ENCODE results near the gene MALAT1.

Gene MALAT1

DNA sequence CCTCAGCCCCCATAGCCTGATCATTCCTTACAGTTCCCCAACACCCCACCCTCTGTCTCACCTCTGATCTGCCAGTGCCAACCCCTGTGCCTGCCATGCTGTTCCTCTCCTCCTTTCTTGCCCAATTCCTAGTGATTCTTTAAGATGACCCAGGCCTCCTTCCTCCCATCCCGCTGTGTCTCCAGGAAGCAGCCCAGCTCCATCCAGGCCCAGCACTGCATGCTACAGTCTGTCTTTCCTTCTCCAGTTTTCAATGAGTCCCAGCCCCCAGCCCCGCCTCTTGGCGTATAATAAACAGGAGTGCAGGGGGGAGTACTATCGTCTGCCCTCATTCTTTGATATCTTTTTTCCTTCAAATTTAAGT is 47.0 kb downstream of the MALAT1 start:
- ATAC-seq, result no peak

DNA sequence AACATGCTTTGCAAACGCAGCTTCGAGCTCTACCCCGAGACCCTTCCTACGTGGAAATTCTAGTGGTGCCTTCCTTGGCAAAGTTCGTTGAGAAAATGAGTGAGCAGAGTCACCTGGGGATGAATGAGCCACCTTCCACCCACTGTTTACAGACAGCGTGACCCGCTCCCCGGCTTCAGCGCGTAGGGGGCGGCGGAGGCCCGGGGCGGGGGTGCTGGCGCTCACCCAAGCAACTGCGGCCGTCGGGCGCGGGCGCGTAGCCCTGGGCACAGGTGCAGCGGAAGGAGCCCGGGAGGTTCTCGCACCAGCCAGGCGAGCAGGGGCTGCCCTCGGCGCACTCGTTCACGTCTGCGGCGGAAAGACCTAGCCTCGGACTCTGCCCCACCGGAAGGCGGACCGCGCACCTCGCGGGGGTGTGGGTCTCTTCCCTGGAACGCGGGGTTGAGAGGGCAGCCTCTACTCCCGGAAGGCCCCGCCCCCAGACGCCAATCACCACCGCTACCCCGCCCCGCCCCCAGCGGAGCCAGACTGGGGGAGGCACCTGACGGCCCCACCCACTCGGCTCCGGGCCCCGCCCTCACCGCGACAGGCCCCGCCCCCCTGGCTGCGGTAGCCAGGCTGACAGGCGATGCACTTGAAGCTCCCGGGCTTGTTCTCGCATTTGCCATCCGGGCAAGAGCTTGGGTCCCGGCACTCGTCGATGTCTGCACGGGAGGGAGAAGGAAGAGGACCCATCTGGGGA is 47.5 kb downstream of the MALAT1 start:
- no peak; the same call in 2 of the 3 replicates for ATAC-seq
- TF ChIP-seq GLIS3 (CRISPR knock-in tag; IDR thresholded peaks at IDR 0.05) (no peak), ARNTL (CRISPR knock-in tag; IDR thresholded peaks at IDR 0.05; ENCODE audit: borderline replicate concordance, low read depth) (no peak), SNAI2 (CRISPR knock-in tag; IDR thresholded peaks at IDR 0.05) (no peak), PPARA (CRISPR knock-in tag; IDR thresholded peaks at IDR 0.05; ENCODE audit: borderline replicate concordance) (no peak), ESRRG (CRISPR knock-in tag; IDR thresholded peaks at IDR 0.05) (no peak), ZFP30 (CRISPR knock-in tag; IDR thresholded peaks at IDR 0.05) (no peak), ZFP3 (CRISPR knock-in tag; IDR thresholded peaks at IDR 0.05) (no peak), ZNF70 (CRISPR knock-in tag; IDR thresholded peaks at IDR 0.05) (no peak), ZNF565 (CRISPR knock-in tag; conservative IDR thresholded peaks at IDR 0.05; ENCODE audit: low read depth) (no peak), CSDC2 (CRISPR knock-in tag; IDR thresholded peaks at IDR 0.05) (no peak), ZC3H10 (CRISPR knock-in tag; IDR thresholded peaks at IDR 0.05) (no peak), OSR1 (CRISPR knock-in tag; IDR thresholded peaks at IDR 0.05) (no peak), BACH2 (CRISPR knock-in tag; IDR thresholded peaks at IDR 0.05; ENCODE audit: borderline replicate concordance) (no peak)
- TF ChIP-seq, protein P1, sequence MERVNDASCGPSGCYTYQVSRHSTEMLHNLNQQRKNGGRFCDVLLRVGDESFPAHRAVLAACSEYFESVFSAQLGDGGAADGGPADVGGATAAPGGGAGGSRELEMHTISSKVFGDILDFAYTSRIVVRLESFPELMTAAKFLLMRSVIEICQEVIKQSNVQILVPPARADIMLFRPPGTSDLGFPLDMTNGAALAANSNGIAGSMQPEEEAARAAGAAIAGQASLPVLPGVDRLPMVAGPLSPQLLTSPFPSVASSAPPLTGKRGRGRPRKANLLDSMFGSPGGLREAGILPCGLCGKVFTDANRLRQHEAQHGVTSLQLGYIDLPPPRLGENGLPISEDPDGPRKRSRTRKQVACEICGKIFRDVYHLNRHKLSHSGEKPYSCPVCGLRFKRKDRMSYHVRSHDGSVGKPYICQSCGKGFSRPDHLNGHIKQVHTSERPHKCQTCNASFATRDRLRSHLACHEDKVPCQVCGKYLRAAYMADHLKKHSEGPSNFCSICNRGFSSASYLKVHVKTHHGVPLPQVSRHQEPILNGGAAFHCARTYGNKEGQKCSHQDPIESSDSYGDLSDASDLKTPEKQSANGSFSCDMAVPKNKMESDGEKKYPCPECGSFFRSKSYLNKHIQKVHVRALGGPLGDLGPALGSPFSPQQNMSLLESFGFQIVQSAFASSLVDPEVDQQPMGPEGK (CRISPR knock-in tag; IDR thresholded peaks at IDR 0.05; ENCODE audit: borderline replicate concordance), result no peak
- TF ChIP-seq, protein P2, sequence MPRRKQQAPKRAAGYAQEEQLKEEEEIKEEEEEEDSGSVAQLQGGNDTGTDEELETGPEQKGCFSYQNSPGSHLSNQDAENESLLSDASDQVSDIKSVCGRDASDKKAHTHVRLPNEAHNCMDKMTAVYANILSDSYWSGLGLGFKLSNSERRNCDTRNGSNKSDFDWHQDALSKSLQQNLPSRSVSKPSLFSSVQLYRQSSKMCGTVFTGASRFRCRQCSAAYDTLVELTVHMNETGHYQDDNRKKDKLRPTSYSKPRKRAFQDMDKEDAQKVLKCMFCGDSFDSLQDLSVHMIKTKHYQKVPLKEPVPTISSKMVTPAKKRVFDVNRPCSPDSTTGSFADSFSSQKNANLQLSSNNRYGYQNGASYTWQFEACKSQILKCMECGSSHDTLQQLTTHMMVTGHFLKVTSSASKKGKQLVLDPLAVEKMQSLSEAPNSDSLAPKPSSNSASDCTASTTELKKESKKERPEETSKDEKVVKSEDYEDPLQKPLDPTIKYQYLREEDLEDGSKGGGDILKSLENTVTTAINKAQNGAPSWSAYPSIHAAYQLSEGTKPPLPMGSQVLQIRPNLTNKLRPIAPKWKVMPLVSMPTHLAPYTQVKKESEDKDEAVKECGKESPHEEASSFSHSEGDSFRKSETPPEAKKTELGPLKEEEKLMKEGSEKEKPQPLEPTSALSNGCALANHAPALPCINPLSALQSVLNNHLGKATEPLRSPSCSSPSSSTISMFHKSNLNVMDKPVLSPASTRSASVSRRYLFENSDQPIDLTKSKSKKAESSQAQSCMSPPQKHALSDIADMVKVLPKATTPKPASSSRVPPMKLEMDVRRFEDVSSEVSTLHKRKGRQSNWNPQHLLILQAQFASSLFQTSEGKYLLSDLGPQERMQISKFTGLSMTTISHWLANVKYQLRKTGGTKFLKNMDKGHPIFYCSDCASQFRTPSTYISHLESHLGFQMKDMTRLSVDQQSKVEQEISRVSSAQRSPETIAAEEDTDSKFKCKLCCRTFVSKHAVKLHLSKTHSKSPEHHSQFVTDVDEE (CRISPR knock-in tag; IDR thresholded peaks at IDR 0.05), result no peak
- TF ChIP-seq, protein P3, sequence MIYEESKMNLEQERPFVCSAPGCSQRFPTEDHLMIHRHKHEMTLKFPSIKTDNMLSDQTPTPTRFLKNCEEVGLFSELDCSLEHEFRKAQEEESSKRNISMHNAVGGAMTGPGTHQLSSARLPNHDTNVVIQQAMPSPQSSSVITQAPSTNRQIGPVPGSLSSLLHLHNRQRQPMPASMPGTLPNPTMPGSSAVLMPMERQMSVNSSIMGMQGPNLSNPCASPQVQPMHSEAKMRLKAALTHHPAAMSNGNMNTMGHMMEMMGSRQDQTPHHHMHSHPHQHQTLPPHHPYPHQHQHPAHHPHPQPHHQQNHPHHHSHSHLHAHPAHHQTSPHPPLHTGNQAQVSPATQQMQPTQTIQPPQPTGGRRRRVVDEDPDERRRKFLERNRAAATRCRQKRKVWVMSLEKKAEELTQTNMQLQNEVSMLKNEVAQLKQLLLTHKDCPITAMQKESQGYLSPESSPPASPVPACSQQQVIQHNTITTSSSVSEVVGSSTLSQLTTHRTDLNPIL (CRISPR knock-in tag; IDR thresholded peaks at IDR 0.05; ENCODE audit: low read depth), result no peak

More for the DNA sequence above, 47.0 kb downstream of the MALAT1 start:
- TF ChIP-seq ISL1 (CRISPR knock-in tag; IDR thresholded peaks at IDR 0.05) (no peak), ZC3H10 (CRISPR knock-in tag; IDR thresholded peaks at IDR 0.05) (no peak), TCF4 (CRISPR knock-in tag; IDR thresholded peaks at IDR 0.05; ENCODE audit: borderline replicate concordance) (no peak), BACH2 (CRISPR knock-in tag; IDR thresholded peaks at IDR 0.05; ENCODE audit: borderline replicate concordance) (no peak), PPARA (CRISPR knock-in tag; IDR thresholded peaks at IDR 0.05; ENCODE audit: borderline replicate concordance) (no peak), ZFP30 (CRISPR knock-in tag; IDR thresholded peaks at IDR 0.05) (no peak), TOX (CRISPR knock-in tag; IDR thresholded peaks at IDR 0.05; ENCODE audit: borderline replicate concordance) (no peak), ZNF8 (CRISPR knock-in tag; IDR thresholded peaks at IDR 0.05) (no peak), ZNF565 (CRISPR knock-in tag; conservative IDR thresholded peaks at IDR 0.05; ENCODE audit: low read depth) (no peak), OSR1 (CRISPR knock-in tag; IDR thresholded peaks at IDR 0.05) (no peak), ZFP3 (CRISPR knock-in tag; IDR thresholded peaks at IDR 0.05) (no peak)
- TF ChIP-seq, protein P4, sequence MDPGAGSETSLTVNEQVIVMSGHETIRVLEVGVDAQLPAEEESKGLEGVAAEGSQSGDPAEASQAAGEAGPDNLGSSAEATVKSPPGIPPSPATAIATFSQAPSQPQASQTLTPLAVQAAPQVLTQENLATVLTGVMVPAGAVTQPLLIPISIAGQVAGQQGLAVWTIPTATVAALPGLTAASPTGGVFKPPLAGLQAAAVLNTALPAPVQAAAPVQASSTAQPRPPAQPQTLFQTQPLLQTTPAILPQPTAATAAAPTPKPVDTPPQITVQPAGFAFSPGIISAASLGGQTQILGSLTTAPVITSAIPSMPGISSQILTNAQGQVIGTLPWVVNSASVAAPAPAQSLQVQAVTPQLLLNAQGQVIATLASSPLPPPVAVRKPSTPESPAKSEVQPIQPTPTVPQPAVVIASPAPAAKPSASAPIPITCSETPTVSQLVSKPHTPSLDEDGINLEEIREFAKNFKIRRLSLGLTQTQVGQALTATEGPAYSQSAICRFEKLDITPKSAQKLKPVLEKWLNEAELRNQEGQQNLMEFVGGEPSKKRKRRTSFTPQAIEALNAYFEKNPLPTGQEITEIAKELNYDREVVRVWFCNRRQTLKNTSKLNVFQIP (CRISPR knock-in tag; IDR thresholded peaks at IDR 0.05; ENCODE audit: borderline replicate concordance, low read depth), result no peak
- TF ChIP-seq, protein P3 (CRISPR knock-in tag; IDR thresholded peaks at IDR 0.05; ENCODE audit: low read depth), result no peak
- TF ChIP-seq, protein P1 (CRISPR knock-in tag; IDR thresholded peaks at IDR 0.05; ENCODE audit: borderline replicate concordance), result no peak
- TF ChIP-seq, protein P2 (CRISPR knock-in tag; IDR thresholded peaks at IDR 0.05), result no peak

Measured in SK-N-SH treated with all-trans-retinoic acid at 6 μM for 48 hours (cell line).